ENCODE data around the gene GABRR2. TPM values are rescaled to one million over a fixed set of nuclear protein-coding genes. Genes with fewer than 3 reads are reported as not detected.
"Not testable (repeated sequence)": the region's sequence is repeated elsewhere in the genome, so short reads cannot be mapped to it uniquely, and the experiment has no call there.

The GABRR2 gene
- total RNA-seq, 1 donor from 2014 or later = 1.8 TPM

DNA sequence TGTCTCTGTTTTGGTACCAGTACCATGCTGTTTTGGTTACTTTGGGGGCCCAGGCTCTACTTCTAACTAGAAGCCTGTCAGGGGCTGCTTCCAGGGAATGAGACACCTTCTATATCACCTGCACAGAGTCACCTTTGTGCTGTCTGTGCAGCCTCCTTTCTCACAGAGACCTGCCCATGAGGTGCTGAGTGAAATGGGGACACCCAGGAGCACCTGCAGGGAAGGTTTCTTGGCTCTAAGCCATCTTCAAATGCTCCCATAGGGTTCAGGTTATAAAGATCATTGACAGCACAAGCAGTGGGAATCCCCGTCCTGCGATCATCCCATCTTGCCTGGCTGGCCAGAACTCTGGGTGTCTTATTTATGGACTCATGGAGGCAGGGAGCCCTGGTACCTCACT, 19.1 kb downstream of the GABRR2 start:
- POLR2A ChIA-PET = no interaction called here
- TF ChIP-seq CTCF (IDR thresholded peaks at IDR 0.05) = no peak
- ATAC-seq (ENCODE audit: low read depth) = no peak
- DNase-seq = no peak
- H3K9me3 Mint-ChIP-seq = peaks cover 2% of the 10 kb centered on the region
- no peaks in the 10 kb centered on the region for H3K36me3 Mint-ChIP-seq (ENCODE audit: low read depth)
- H3K27me3 Mint-ChIP-seq = no peaks in the 10 kb centered on the region
- intact Hi-C loops (cut with micrococcal nuclease) = no loop called here
- no peak overlapping the region for H3K4me3 Mint-ChIP-seq
- H3K4me1 Mint-ChIP-seq = peaks cover 14% of the 10 kb centered on the region
- CTCF ChIA-PET = no interaction called here
- no peak overlapping the region for H3K27ac Mint-ChIP-seq

DNA sequence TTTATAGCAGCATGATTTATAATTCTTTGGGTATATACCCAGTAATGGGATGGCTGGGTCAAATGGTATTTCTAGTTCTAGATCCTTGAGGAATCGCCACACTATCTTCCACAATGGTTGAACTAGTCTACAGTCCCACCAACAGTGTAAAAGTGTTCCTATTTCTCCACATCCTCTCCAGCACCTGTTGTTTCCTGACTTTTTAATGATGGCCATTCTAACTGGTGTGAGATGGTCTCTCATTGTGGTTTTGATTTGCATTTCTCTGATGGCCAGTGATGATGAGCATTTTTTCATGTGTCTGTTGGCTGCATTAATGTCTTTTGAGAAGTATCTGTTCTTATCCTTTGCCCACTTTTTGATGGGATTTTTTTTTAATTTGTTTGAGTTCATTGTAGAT, 20.0 kb downstream of the GABRR2 start:
- H3K4me3 Mint-ChIP-seq; intact Hi-C loops (cut with micrococcal nuclease); H3K27ac Mint-ChIP-seq; ATAC-seq (ENCODE audit: low read depth); POLR2A ChIA-PET; H3K9me3 Mint-ChIP-seq; H3K36me3 Mint-ChIP-seq (ENCODE audit: low read depth); H3K27me3 Mint-ChIP-seq; CTCF ChIA-PET; DNase-seq: not testable (repeated sequence)
- peaks cover 14% of the 10 kb centered on the region for H3K4me1 Mint-ChIP-seq

- ChIA-PET CTCF (no interaction called here), POLR2A (no interaction called here)
- TF ChIP-seq CTCF (IDR thresholded peaks at IDR 0.05) = no peak
- no peak overlapping the region for H3K4me3 Mint-ChIP-seq
- H3K27me3 Mint-ChIP-seq = no peaks in the 10 kb centered on the region
- H3K9me3 Mint-ChIP-seq = peaks cover 7% of the 10 kb centered on the region
- no peaks in the 10 kb centered on the region for H3K4me1 Mint-ChIP-seq
- ATAC-seq (ENCODE audit: low read depth) = no peak
- intact Hi-C loops (cut with micrococcal nuclease) = no loop called here
- no peak for DNase-seq
- no peak overlapping the region for H3K27ac Mint-ChIP-seq
- H3K36me3 Mint-ChIP-seq (ENCODE audit: low read depth) = no peaks in the 10 kb centered on the region
These were observed 23.8 kb downstream of the GABRR2 start for GRCh38 chr6:89291256-89291819.

- Mint-ChIP-seq H3K9me3 (peaks cover 7% of the 10 kb centered on the region), H3K36me3 (ENCODE audit: low read depth) (no peaks in the 10 kb centered on the region), H3K27ac (no peak overlapping the region), H3K27me3 (no peaks in the 10 kb centered on the region), H3K4me1 (no peaks in the 10 kb centered on the region), H3K4me3 (no peak overlapping the region)
- ATAC-seq (ENCODE audit: low read depth) = no peak
- intact Hi-C loops (cut with micrococcal nuclease) = no loop called here
- no peak for DNase-seq
- ChIA-PET CTCF (no interaction called here), POLR2A (no interaction called here)
- TF ChIP-seq CTCF (IDR thresholded peaks at IDR 0.05) = no peak
These were observed 24.5 kb downstream of the GABRR2 start for GRCh38 chr6:89290401-89291155.

- no peak for TF ChIP-seq CTCF (IDR thresholded peaks at IDR 0.05)
- peaks cover 5% of the 10 kb centered on the region for H3K9me3 Mint-ChIP-seq
- no peak overlapping the region for H3K27ac Mint-ChIP-seq
- no peaks in the 10 kb centered on the region for H3K36me3 Mint-ChIP-seq (ENCODE audit: low read depth)
- ATAC-seq (ENCODE audit: low read depth) (no peak), DNase-seq (no peak)
- no peaks in the 10 kb centered on the region for H3K4me1 Mint-ChIP-seq
- ChIA-PET POLR2A (no interaction called here), CTCF (no interaction called here)
- H3K27me3 Mint-ChIP-seq = no peaks in the 10 kb centered on the region
- no peak overlapping the region for H3K4me3 Mint-ChIP-seq
- intact Hi-C loops (cut with micrococcal nuclease) = no loop called here
These were observed 25.4 kb downstream of the GABRR2 start for GRCh38 chr6:89289710-89290109.
